Measurements from ENCODE around the gene RPS4Y1.
"Not testable (repeated sequence)": the region's sequence is repeated elsewhere in the genome, so short reads cannot be mapped to it uniquely, and the experiment has no call there.

The RPS4Y1 gene

DNA sequence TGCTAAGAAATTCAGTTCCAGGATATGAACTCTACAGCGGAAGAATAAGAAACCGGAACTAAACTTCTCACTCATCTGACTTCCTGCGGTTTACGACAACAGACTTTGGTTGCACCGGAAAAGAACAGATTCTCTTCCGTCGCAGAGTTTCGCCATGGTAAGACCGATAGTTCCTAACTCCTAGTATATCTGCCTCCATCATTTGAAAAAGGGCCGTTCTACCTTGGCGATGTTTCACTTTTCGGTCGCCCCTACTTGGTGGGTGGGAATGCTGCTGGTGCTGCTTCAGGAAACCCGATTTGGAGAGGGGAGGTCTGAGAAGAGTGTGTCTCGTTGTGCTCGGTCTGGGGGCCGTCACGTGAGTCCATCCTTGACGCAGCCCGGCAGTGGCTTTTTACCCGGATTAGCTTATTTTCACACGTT lies at the start of gene RPS4Y1:
Gene RPS4Y1, plus strand, starts transcription at position 132 of the 423 bp plus-strand sequence. Its CDS starts 23 bp downstream, at position 155.
- H3K27ac ChIP-seq = peak within 1 kb of the TSS; percentile 54
- peak; percentile 8 for DNase-seq (ENCODE audit: low read depth, low spot score)

GRCh38 chrY:2796977-2797523 lies 44.4 kb upstream of the RPS4Y1 start:
- no peak for DNase-seq (ENCODE audit: low read depth, low spot score)
- H3K27ac ChIP-seq = no peak overlapping the region

- no peak overlapping the region for H3K27ac ChIP-seq
- DNase-seq (ENCODE audit: low read depth, low spot score) = peak; percentile 31
Measured at GRCh38 chrY:2797991-2798390, 43.4 kb upstream of the RPS4Y1 start.

GRCh38 chrY:2800246-2800645 lies 41.2 kb upstream of the RPS4Y1 start:
- no peak for DNase-seq (ENCODE audit: low read depth, low spot score)
- no peak overlapping the region for H3K27ac ChIP-seq

- H3K27ac ChIP-seq; DNase-seq (ENCODE audit: low read depth, low spot score): not testable (repeated sequence)
Measured at GRCh38 chrY:2817146-2817896, 24.1 kb upstream of the RPS4Y1 start.

GRCh38 chrY:2824471-2824870 lies 16.9 kb upstream of the RPS4Y1 start:
- no peak overlapping the region for H3K27ac ChIP-seq
- DNase-seq (ENCODE audit: low read depth, low spot score) = no peak

DNA sequence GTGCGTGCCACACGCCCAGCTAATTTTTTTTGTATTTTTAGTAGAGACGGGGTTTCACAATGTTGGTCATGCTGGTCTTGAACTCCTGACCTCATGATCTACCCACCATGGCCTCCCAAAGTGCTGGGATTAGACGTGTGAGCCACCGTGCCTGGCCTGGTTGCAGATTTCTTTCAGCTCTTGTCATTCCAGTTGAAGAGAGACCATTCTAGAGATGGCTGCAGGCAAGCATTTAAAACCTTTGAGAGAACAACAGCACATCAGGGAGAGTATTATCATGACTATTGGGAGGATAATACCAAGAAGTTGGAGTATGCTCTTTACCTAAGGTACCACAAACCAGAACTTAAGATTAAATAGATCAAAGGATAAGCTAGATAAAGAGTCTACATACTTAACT lies 12.9 kb upstream of the RPS4Y1 start:
- no peak overlapping the region for H3K27ac ChIP-seq
- no peak for DNase-seq (ENCODE audit: low read depth, low spot score)

GRCh38 chrY:2835230-2835629 lies 6.2 kb upstream of the RPS4Y1 start:
- DNase-seq (ENCODE audit: low read depth, low spot score) = no peak

DNA sequence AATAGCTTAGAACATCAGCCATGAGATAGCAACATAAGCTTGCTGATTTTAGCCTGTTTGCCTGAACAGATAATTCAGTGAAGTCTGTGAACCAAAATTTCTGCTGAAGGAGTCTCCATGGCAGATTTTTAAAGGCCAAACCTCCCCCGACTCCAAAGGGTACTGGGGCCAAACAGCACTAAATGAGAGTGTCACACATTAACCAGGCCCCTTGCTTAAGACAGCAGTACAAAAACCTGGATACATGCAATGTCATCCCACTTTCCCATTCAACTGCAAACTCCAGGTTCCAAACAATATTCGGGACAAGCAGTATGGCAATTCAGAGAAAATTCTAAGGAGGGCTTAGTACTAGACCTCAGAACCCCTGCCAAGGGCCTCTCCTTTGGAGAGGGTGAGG lies 4.3 kb upstream of the RPS4Y1 start:
- no peak for DNase-seq (ENCODE audit: low read depth, low spot score)

More at GRCh38 chrY:2835230-2835629, 6.2 kb upstream of the RPS4Y1 start:
- H3K27ac ChIP-seq = no peak overlapping the region

GRCh38 chrY:2837932-2838331 lies 3.5 kb upstream of the RPS4Y1 start:
- no peak for DNase-seq (ENCODE audit: low read depth, low spot score)

More for the DNA sequence above, 4.3 kb upstream of the RPS4Y1 start:
- H3K27ac ChIP-seq = no peak overlapping the region

GRCh38 chrY:2846791-2847190 lies 5.4 kb downstream of the RPS4Y1 start:
- H3K27ac ChIP-seq = no peak overlapping the region
- DNase-seq (ENCODE audit: low read depth, low spot score) = no peak

More at GRCh38 chrY:2837932-2838331, 3.5 kb upstream of the RPS4Y1 start:
- H3K27ac ChIP-seq = no peak overlapping the region

DNA sequence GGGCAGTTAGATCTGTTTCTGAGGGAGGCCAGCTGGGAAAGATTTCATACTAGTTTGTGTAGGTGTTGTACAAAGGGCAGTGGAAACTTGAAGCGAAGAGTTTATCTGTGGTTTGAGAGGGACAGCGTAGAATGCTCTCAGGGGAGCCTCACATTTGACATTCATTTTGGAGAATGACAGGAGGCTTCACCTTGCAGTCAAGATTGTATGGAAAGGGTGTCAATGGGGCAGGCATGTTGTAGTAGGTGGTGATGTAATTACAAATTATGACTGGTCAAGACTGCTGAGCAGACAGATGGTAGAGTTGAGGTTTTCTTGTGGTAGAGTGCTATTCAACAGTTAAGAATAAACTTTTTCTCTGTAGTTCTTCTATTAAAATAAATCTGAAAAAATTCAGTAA lies 7.0 kb downstream of the RPS4Y1 start:
- H3K27ac ChIP-seq = no peak overlapping the region
- no peak for DNase-seq (ENCODE audit: low read depth, low spot score)

DNA sequence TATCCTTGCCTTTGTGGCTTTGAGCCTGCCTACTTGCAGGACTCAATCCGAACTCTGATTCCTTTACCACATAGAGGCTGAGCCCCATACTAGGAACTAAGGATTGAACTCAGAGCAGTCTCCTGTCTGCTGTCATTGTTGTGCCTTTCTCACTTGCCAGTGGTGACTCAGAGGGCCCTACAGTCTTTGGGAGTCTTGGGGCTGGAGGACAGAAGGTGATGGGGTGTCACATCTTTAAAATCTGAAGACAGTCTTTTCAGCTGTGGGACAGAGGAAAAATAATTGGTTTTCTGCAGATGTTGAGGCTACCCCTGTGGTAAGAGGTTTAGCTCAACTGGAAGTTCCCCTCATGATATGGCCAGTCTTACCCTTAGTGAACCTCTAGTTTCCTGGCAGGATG lies 8.0 kb downstream of the RPS4Y1 start:
- DNase-seq (ENCODE audit: low read depth, low spot score) = no peak

GRCh38 chrY:2854145-2854774 lies 12.9 kb downstream of the RPS4Y1 start:
- DNase-seq (ENCODE audit: low read depth, low spot score) = no peak
- H3K27ac ChIP-seq = no peak overlapping the region

More for the DNA sequence above, 8.0 kb downstream of the RPS4Y1 start:
- H3K27ac ChIP-seq = no peak overlapping the region

GRCh38 chrY:2857068-2857467 lies 15.7 kb downstream of the RPS4Y1 start:
- no peak for DNase-seq (ENCODE audit: low read depth, low spot score)

DNA sequence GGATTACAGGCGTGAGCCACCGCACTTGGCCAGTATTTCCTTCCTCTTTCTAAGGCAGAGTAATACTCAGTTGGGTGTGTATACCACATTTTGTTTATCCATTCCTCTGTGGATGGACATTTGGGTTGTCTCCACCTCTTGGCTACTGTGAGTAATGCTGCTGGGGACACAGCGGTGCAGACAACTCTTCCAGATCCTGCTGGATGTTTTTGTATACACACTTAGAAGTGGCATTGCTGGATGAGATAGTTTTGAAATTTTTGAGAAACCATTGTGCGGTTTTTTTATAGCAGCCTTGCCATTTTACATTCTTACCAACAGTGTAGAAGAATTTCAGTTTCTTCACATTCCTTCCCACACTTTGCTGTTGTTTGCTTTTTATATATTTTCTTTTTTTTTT lies 16.3 kb downstream of the RPS4Y1 start:
- no peak for DNase-seq (ENCODE audit: low read depth, low spot score)
- peak overlapping the region; percentile 38 for H3K27ac ChIP-seq

More at GRCh38 chrY:2857068-2857467, 15.7 kb downstream of the RPS4Y1 start:
- H3K27ac ChIP-seq = peak overlapping the region; percentile 38

DNA sequence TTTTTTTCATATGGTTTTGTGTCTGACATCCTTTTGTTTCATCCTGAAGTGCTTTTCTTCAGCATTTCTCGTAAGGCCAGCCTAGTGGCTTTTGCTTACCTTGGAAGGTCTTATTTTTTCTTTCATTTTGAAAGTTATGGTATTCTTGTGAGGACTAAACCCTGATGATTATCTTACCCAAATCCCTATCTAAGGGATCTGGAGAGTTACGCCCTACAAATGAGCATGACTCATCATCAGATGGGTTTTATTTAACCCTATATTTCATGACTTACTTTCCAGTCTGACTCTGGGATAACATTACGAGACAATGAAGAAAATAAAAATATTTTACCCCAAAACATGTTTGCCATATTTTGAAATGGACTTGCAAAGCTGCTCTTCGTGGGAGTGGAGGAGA lies 18.4 kb downstream of the RPS4Y1 start:
- no peak for DNase-seq (ENCODE audit: low read depth, low spot score)
- H3K27ac ChIP-seq = peak overlapping the region; percentile 38

- peak overlapping the region; percentile 38 for H3K27ac ChIP-seq
- DNase-seq (ENCODE audit: low read depth, low spot score) = peak; percentile 24
Measured at GRCh38 chrY:2860511-2860910, 19.1 kb downstream of the RPS4Y1 start.

DNA sequence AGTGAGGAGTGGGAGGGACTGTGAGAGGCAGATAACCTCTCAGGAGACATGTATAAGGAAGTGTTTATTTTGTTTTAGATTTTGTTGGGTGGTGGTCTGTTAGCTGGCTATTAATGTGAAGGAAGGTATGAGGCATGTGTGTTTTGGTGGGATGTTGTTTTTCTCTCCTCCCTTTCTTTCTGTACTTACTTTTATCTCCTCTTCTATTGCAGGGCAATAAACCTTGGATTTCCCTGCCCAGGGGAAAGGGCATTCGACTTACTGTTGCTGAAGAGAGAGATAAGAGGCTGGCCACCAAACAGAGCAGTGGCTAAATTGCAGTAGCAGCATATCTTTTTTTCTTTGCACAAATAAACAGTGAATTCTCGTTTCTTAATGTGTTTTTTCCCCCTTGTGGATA lies 25.2 kb downstream of the RPS4Y1 start:
- DNase-seq (ENCODE audit: low read depth, low spot score) = no peak

GRCh38 chrY:2867469-2867868 lies 26.1 kb downstream of the RPS4Y1 start:
- H3K27ac ChIP-seq = no peak overlapping the region
- no peak for DNase-seq (ENCODE audit: low read depth, low spot score)

More for the DNA sequence above, 25.2 kb downstream of the RPS4Y1 start:
- H3K27ac ChIP-seq = no peak overlapping the region

- no peak overlapping the region for H3K27ac ChIP-seq
- no peak for DNase-seq (ENCODE audit: low read depth, low spot score)
Measured at GRCh38 chrY:2868035-2868607, 26.7 kb downstream of the RPS4Y1 start.

Measured in epithelial cell of prostate (primary cell).